HL-60/S4 treated with retinoic acid at 250 ng/mL for 4 days and 3 days (cell line): ENCODE results near the gene MUC4.
"Not testable (repeated sequence)": the region's sequence is repeated elsewhere in the genome, so short reads cannot be mapped to it uniquely, and the experiment has no call there.

Experiments used
- in situ Hi-C: fragments of 300-500 bp; cut with MboI; formaldehyde crosslinking; loops from 2 replicates; pipeline ENCODE4 v1.7.0; 2022; ENCODE audit warnings: low sequenced_read_pairs

MUC4 gene

GRCh38 chr3:195812366-195812765 is 637 bp upstream of the MUC4 start:
- in situ Hi-C loops = no loop called here

DNA sequence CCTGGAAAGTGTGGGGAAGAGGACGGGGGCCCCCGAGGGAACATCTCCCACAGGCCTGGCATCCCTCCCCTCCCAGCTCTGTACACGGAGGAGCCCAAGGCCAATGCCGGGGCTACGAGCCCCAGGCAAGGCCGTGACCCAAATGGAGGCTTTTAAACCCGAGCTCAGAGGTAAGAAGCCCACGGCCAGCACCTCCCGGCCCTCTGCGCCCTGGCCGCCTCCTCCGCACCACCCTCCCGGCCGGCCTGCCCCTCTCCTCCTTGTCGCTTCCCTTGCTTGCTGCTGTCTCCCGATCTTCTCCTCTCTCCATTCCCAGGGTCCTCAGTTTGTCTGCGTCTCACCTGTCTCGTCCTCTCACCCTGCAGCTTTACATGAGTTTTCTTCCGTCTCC is 1.3 kb downstream of the MUC4 start:
- in situ Hi-C loops = no loop called here

GRCh38 chr3:195809796-195810454 is 1.8 kb downstream of the MUC4 start:
- in situ Hi-C loops = no loop called here

- in situ Hi-C loops = no loop called here
Measured at GRCh38 chr3:195809291-195809785, 2.4 kb downstream of the MUC4 start.

GRCh38 chr3:195808741-195809290 is 2.9 kb downstream of the MUC4 start:
- in situ Hi-C loops = no loop called here

- in situ Hi-C loops = no loop called here
Measured at GRCh38 chr3:195807681-195808121, 4.0 kb downstream of the MUC4 start.

- in situ Hi-C loops = no loop called here
Measured at GRCh38 chr3:195806916-195807231, 4.9 kb downstream of the MUC4 start.

GRCh38 chr3:195806211-195806915 is 5.4 kb downstream of the MUC4 start:
- in situ Hi-C loops = no loop called here

GRCh38 chr3:195805588-195805987 is 6.1 kb downstream of the MUC4 start:
- in situ Hi-C loops = not testable (repeated sequence)

- in situ Hi-C loops = no loop called here
Measured at GRCh38 chr3:195805181-195805580, 6.5 kb downstream of the MUC4 start.

- in situ Hi-C loops = no loop called here
Measured at GRCh38 chr3:195803289-195803908, 8.3 kb downstream of the MUC4 start.

GRCh38 chr3:195802795-195803194 is 8.9 kb downstream of the MUC4 start:
- in situ Hi-C loops = no loop called here

DNA sequence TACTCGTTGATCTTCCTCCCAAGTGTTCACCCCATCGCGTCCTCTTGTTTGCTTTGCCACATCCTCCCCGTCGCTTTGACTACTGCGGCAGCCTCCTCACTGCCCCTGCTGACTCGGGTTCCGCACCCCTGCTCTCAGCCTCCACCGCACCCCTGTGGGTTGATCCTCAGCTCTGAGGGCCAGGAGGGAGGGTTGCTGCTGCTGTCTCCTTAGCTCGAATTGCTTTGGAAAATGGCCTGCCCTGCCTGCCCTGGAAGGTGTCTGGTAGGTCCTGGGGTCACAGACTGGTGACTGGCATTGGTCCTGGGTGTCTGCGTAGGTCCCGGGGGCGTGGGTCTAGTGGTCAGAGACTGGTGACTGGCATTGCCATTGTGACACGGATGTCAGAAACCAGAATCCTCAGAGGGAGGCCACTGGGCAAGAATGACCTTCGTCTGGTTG is 9.4 kb downstream of the MUC4 start:
- in situ Hi-C loops = no loop called here

DNA sequence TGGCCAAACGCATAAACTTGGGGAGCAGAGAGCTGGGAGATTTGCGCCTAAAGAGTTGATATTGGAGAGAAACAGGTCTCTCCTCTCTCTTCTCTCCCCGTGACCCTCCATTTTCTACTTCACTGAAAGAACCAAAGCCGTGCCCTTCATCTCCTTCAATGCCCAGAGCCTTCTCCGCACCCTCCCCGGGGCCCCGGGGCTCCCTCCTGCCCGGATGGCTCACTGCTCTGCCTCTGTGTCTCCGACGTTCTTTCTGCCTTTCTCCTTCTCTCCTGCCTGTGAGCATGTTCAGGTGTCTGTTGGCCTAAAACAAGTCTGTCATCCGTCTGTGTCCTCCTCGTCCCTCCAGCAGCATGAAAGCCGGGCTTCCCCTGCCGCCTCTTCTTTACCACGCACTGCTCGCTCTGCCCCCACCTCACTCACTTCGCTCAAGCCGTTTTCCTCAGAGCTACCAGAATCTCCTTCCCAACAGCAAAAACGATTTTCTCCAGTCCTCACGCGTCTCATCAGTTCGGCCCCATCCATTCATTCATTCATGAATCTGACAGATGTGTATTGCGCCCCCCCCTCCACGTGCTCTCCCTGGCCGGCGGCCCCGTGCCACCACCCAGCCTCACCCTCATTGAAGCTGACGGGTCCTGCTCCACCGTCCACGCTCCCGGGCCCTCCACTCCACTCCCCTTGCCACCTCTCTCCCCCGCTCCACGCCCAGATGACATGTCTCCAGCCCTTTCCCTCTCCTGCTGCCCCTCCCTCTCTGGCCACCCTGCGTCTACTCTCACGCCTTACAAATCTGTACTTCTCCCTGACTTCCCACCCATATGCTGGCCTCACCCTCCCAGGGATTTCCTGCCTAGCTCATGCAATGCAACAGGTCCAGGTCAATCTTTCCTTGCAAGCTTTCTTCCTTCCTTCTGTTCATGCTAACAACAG is 10.2 kb downstream of the MUC4 start:
- in situ Hi-C loops = no loop called here

DNA sequence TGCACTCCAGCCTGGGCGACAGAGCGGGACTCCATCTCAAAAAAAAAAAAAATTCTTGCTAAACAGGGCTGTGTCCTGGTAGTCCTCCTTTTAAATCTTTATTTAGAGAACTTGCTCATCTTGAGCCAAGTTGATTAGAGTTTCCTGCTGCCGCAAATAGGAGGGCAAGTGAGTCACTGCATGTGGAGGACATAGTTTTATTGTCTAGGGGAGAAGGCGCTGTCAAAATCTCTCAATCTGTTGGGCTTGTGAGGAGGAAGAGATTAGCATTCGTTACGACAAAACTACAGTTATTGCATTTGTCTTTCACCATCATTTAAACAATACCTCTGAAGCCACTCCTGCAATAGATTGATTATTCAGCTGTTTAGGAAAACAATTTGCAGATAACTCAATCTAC is 11.5 kb downstream of the MUC4 start:
- in situ Hi-C loops = no loop called here

DNA sequence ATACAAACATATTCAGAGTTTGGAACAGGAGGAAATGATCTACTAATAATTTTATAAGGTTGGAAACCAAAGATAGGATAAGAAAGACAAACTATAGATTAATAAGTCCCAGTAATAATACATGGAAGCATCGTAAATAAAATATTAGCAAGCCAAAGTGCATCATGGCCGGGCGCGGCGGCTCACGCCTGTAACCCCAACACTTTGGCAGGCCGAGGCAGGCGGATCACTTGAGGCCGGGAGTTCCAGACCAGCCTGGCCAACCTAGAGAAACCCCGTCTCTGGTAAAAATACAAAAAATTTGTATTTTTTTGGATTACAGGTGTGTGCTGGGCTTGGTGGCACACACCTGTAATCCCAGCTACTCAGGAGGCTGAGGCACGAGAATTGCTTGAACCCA is 14.9 kb downstream of the MUC4 start:
- in situ Hi-C loops = no loop called here

DNA sequence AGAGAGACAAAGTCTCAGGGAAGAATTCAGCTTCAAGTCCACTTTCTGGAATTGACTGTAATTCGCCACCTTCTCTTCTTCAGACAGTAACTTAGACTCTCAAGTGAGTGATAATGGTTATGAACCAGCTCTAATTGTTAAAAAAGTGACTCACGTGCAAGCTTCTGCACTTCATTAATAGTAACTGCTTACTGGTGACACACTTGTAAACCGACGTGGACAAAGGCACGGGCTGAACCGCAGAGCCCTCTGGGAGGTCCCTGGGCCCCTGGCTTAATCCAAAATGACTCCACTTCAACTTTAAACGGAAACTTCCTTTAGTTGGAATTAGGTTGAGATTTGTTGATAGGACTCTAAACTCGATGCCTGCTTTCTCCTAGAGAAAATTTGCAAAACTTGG is 17.0 kb downstream of the MUC4 start:
- in situ Hi-C loops = no loop called here

- in situ Hi-C loops = not testable (repeated sequence)
Measured at GRCh38 chr3:195792621-195793020, 19.1 kb downstream of the MUC4 start.

DNA sequence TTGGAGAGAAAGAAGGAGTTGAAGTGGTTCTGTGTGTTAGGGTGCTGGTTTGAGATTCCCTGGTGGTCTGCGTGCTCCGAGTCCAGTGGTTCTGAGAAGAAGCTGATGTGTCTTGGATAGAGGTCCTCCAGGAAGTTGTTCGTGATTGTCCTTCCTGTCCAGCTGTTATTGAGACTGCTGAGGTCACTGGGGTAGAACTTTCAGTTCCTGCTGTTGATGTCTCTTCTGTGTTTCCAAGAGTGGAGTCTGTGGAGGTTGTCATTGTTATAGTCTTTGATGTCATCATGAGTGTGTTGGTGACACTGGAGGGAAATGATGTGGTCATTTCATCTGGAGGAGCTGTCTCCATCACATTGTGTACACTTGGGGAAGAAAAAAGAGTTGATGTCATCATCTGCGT is 20.8 kb downstream of the MUC4 start:
- in situ Hi-C loops = no loop called here

DNA sequence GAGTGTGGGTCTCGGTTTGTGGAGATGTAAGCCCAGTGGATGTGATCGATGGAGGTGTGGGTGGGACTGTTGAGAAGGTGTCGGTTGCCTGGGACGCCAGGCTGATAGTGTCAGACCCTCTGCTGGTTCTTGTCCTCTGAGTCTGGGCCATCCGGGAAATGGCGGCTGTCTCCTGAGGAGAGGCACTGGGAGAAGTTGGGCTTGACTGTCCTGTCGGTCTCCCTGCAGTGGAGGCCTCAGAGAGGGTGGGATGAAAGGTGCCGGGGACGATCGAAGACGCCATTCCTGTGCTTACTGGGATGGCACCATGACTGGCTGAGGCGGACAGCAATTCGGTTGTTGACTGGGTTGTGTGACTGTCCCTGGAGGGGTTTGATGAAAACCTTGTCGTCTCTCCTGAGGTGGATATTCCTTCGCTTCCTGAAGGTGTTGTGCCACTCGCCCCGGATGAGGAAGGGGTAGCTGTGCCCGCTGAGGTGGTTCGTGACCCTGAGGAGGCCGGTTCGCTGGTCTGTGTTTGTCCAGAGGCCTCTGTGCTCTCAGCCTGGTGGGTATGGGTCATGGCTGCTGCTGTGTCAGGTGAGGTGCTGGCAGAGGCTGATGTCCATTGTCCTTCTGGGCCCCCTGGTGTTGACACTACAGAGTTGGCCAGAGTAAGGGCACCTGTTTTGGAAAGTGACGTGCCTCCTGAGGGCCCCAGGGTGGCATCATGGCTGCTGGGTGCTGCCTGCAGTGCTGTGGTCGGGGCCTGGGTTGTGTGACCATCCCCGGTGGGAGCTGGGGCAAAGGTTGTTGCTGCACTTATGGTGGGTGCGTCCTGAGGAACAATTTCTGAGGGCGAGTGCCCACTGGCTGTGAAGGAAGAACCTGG is 22.8 kb downstream of the MUC4 start:
- in situ Hi-C loops = no loop called here
